NCI-H524 treated with DMSO at 0.1 percent for 48 hours (cell line): ENCODE data around the gene C3orf52.

Source experiments
- DNase-seq: peaks from one replicate; lab custom pipeline; 2025; lab: John Stamatoyannopoulos, UW

The C3orf52 gene

GRCh38 chr3:112119962-112120836 is 34.0 kb downstream of the C3orf52 start:
- no peak for DNase-seq

- no peak for DNase-seq
Observed at GRCh38 chr3:112121577-112122547, 35.7 kb downstream of the C3orf52 start.

- DNase-seq, result no peak
Observed at GRCh38 chr3:112122870-112123269, 36.7 kb downstream of the C3orf52 start.

- DNase-seq, result no peak
Observed at GRCh38 chr3:112123548-112123947, 37.4 kb downstream of the C3orf52 start.

- no peak for DNase-seq
Observed at GRCh38 chr3:112124907-112125607, 38.9 kb downstream of the C3orf52 start.

GRCh38 chr3:112126511-112126911 is 40.3 kb downstream of the C3orf52 start:
- DNase-seq, result no peak

- no peak for DNase-seq
Observed at GRCh38 chr3:112127522-112128494, 41.6 kb downstream of the C3orf52 start.

- DNase-seq, result no peak
Observed at GRCh38 chr3:112128843-112129727, 42.9 kb downstream of the C3orf52 start.

GRCh38 chr3:112129925-112130637 is 43.9 kb downstream of the C3orf52 start:
- DNase-seq, result no peak

- no peak for DNase-seq
Observed at GRCh38 chr3:112130638-112130993, 44.4 kb downstream of the C3orf52 start.

- no peak for DNase-seq
Observed at GRCh38 chr3:112131111-112131510, 44.9 kb downstream of the C3orf52 start.

GRCh38 chr3:112132088-112132487 is 45.9 kb downstream of the C3orf52 start:
- DNase-seq, result no peak

- no peak for DNase-seq
Observed at GRCh38 chr3:112132554-112132953, 46.4 kb downstream of the C3orf52 start.

- DNase-seq, result no peak
Observed at GRCh38 chr3:112132975-112133448, 46.8 kb downstream of the C3orf52 start, which contains the start of gene GCSAM. TSS of gene GCSAM (minus strand) at chr3:112133248. CDS start at chr3:112133120, 128 bp downstream.

- no peak for DNase-seq
Observed at GRCh38 chr3:112133626-112134334, 47.6 kb downstream of the C3orf52 start.

GRCh38 chr3:112134335-112135124 is 48.3 kb downstream of the C3orf52 start:
- DNase-seq, result no peak

GRCh38 chr3:112136046-112136445 is 49.9 kb downstream of the C3orf52 start:
- no peak for DNase-seq
